ENCODE results near the gene WBP2NL.

The WBP2NL gene

DNA sequence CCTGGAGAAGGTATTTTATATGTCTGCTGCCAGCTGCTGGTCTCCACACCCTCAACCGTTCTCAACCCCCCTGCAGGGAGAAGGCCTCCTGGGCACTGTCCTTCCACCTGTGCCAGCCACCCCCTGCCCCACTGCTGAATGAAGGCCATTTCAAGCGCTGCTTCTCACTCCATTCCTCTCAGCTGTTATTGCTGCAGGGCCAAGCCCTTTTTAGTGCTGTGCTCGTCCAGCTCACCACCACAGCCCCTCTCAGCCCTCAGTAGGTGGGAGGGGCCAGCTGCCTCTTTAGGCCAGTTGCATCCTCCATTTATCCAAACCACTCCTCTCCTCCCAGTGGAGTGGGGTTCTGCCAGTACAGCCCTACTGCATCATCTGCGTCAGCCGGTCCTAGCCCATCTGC lies 1.8 kb upstream of the WBP2NL start:
- ATAC-seq = no peak
- no peak for TF ChIP-seq ZNF565 (CRISPR knock-in tag; conservative IDR thresholded peaks at IDR 0.05; ENCODE audit: low read depth)
- TF ChIP-seq TOX (CRISPR knock-in tag; IDR thresholded peaks at IDR 0.05; ENCODE audit: borderline replicate concordance) = no peak
- TF ChIP-seq RARB (CRISPR knock-in tag; IDR thresholded peaks at IDR 0.05) = no peak
- TF ChIP-seq ZFP30 (CRISPR knock-in tag; IDR thresholded peaks at IDR 0.05) = no peak

DNA sequence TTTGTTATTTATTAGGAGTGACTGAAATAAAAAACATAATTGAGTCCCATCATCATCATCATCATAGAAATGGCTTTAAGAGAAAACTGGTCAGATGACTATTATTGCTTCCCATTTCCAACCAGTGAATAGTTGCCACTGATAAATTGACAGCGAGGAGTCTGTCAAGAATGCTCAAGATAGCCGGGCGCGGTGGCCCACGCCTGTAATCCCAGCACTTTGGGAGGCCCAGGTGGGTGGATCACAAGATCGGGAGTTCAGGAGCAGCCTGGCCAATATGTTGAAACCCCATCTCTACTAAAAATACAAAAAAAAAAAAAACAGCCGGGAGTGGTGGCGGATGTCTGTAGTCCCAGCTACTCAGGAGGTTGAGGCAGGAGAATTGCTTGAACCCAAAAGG lies 1.9 kb downstream of the WBP2NL start:
- no peak for ATAC-seq
- TF ChIP-seq, protein P1, sequence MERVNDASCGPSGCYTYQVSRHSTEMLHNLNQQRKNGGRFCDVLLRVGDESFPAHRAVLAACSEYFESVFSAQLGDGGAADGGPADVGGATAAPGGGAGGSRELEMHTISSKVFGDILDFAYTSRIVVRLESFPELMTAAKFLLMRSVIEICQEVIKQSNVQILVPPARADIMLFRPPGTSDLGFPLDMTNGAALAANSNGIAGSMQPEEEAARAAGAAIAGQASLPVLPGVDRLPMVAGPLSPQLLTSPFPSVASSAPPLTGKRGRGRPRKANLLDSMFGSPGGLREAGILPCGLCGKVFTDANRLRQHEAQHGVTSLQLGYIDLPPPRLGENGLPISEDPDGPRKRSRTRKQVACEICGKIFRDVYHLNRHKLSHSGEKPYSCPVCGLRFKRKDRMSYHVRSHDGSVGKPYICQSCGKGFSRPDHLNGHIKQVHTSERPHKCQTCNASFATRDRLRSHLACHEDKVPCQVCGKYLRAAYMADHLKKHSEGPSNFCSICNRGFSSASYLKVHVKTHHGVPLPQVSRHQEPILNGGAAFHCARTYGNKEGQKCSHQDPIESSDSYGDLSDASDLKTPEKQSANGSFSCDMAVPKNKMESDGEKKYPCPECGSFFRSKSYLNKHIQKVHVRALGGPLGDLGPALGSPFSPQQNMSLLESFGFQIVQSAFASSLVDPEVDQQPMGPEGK (CRISPR knock-in tag; IDR thresholded peaks at IDR 0.05; ENCODE audit: borderline replicate concordance) = no peak
- TF ChIP-seq ZFP30 (CRISPR knock-in tag; IDR thresholded peaks at IDR 0.05) = no peak
- no peak for TF ChIP-seq RARB (CRISPR knock-in tag; IDR thresholded peaks at IDR 0.05)

DNA sequence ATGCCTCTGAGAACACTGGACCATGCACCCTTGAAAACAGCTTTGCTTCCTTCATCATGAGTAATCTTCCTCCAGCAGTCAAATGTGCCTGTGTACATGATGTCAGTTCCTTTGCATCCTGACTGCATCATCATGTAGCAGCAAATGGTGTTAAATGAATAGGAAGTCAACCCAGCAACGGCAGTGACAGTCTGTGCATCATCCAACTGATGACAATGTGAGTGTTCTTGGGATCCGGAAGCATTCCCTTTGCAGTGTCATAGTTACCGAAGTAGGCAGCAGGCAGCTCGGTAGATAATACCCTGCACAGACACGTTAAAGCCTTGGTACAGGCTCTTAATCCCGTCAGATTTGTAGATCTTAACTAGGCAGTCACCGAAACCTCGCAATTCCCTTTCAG lies 2.5 kb downstream of the WBP2NL start:
- no peak for ATAC-seq
- TF ChIP-seq ESRRG (CRISPR knock-in tag; IDR thresholded peaks at IDR 0.05) (no peak), ZNF70 (CRISPR knock-in tag; IDR thresholded peaks at IDR 0.05) (no peak), ZNF565 (CRISPR knock-in tag; conservative IDR thresholded peaks at IDR 0.05; ENCODE audit: low read depth) (no peak)

DNA sequence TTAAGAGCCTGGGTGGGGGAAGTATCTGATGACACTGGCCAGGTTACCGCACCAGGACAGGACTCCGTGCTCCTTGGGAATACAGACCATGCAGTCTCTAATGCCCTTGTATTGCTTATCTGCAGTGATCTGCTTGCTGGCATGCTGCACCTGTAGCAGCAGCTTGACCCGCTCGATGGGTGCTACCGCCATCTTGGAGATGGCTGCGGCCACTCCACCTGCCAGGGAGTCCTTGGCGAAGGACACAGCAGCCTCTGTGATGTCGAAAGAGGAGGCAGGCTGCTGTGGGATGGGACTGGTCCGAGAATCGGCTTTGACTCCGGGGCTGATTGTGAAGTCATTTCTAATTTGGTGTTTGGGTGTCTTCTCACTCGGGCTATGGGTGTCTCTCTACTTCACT lies 3.1 kb downstream of the WBP2NL start:
- ATAC-seq = no peak
- TF ChIP-seq ISL1 (CRISPR knock-in tag; IDR thresholded peaks at IDR 0.05) (no peak), ZC3H10 (CRISPR knock-in tag; IDR thresholded peaks at IDR 0.05) (no peak), ZNF8 (CRISPR knock-in tag; IDR thresholded peaks at IDR 0.05) (no peak), GLIS3 (CRISPR knock-in tag; IDR thresholded peaks at IDR 0.05) (no peak), CSDC2 (CRISPR knock-in tag; IDR thresholded peaks at IDR 0.05) (no peak), RARB (CRISPR knock-in tag; IDR thresholded peaks at IDR 0.05) (no peak), ESRRG (CRISPR knock-in tag; IDR thresholded peaks at IDR 0.05) (no peak), PPARA (CRISPR knock-in tag; IDR thresholded peaks at IDR 0.05; ENCODE audit: borderline replicate concordance) (no peak), TOX (CRISPR knock-in tag; IDR thresholded peaks at IDR 0.05; ENCODE audit: borderline replicate concordance) (no peak), OSR1 (CRISPR knock-in tag; IDR thresholded peaks at IDR 0.05) (no peak), ARNTL (CRISPR knock-in tag; IDR thresholded peaks at IDR 0.05; ENCODE audit: borderline replicate concordance, low read depth) (no peak), ZFP3 (CRISPR knock-in tag; IDR thresholded peaks at IDR 0.05) (no peak), TCF4 (CRISPR knock-in tag; IDR thresholded peaks at IDR 0.05; ENCODE audit: borderline replicate concordance) (no peak), BACH2 (CRISPR knock-in tag; IDR thresholded peaks at IDR 0.05; ENCODE audit: borderline replicate concordance) (no peak), ZNF70 (CRISPR knock-in tag; IDR thresholded peaks at IDR 0.05) (no peak)
- TF ChIP-seq, protein P2, sequence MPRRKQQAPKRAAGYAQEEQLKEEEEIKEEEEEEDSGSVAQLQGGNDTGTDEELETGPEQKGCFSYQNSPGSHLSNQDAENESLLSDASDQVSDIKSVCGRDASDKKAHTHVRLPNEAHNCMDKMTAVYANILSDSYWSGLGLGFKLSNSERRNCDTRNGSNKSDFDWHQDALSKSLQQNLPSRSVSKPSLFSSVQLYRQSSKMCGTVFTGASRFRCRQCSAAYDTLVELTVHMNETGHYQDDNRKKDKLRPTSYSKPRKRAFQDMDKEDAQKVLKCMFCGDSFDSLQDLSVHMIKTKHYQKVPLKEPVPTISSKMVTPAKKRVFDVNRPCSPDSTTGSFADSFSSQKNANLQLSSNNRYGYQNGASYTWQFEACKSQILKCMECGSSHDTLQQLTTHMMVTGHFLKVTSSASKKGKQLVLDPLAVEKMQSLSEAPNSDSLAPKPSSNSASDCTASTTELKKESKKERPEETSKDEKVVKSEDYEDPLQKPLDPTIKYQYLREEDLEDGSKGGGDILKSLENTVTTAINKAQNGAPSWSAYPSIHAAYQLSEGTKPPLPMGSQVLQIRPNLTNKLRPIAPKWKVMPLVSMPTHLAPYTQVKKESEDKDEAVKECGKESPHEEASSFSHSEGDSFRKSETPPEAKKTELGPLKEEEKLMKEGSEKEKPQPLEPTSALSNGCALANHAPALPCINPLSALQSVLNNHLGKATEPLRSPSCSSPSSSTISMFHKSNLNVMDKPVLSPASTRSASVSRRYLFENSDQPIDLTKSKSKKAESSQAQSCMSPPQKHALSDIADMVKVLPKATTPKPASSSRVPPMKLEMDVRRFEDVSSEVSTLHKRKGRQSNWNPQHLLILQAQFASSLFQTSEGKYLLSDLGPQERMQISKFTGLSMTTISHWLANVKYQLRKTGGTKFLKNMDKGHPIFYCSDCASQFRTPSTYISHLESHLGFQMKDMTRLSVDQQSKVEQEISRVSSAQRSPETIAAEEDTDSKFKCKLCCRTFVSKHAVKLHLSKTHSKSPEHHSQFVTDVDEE (CRISPR knock-in tag; IDR thresholded peaks at IDR 0.05) = no peak
- TF ChIP-seq, protein P3, sequence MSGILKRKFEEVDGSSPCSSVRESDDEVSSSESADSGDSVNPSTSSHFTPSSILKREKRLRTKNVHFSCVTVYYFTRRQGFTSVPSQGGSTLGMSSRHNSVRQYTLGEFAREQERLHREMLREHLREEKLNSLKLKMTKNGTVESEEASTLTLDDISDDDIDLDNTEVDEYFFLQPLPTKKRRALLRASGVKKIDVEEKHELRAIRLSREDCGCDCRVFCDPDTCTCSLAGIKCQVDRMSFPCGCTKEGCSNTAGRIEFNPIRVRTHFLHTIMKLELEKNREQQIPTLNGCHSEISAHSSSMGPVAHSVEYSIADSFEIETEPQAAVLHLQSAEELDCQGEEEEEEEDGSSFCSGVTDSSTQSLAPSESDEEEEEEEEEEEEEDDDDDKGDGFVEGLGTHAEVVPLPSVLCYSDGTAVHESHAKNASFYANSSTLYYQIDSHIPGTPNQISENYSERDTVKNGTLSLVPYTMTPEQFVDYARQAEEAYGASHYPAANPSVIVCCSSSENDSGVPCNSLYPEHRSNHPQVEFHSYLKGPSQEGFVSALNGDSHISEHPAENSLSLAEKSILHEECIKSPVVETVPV (CRISPR knock-in tag; IDR thresholded peaks at IDR 0.05) = no peak
- TF ChIP-seq, protein P4, sequence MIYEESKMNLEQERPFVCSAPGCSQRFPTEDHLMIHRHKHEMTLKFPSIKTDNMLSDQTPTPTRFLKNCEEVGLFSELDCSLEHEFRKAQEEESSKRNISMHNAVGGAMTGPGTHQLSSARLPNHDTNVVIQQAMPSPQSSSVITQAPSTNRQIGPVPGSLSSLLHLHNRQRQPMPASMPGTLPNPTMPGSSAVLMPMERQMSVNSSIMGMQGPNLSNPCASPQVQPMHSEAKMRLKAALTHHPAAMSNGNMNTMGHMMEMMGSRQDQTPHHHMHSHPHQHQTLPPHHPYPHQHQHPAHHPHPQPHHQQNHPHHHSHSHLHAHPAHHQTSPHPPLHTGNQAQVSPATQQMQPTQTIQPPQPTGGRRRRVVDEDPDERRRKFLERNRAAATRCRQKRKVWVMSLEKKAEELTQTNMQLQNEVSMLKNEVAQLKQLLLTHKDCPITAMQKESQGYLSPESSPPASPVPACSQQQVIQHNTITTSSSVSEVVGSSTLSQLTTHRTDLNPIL (CRISPR knock-in tag; IDR thresholded peaks at IDR 0.05; ENCODE audit: low read depth) = no peak
- TF ChIP-seq, protein P5, sequence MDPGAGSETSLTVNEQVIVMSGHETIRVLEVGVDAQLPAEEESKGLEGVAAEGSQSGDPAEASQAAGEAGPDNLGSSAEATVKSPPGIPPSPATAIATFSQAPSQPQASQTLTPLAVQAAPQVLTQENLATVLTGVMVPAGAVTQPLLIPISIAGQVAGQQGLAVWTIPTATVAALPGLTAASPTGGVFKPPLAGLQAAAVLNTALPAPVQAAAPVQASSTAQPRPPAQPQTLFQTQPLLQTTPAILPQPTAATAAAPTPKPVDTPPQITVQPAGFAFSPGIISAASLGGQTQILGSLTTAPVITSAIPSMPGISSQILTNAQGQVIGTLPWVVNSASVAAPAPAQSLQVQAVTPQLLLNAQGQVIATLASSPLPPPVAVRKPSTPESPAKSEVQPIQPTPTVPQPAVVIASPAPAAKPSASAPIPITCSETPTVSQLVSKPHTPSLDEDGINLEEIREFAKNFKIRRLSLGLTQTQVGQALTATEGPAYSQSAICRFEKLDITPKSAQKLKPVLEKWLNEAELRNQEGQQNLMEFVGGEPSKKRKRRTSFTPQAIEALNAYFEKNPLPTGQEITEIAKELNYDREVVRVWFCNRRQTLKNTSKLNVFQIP (CRISPR knock-in tag; IDR thresholded peaks at IDR 0.05; ENCODE audit: borderline replicate concordance, low read depth) = no peak
- TF ChIP-seq, protein P1 (CRISPR knock-in tag; IDR thresholded peaks at IDR 0.05; ENCODE audit: borderline replicate concordance) = no peak
